HG03095 (cell line): ENCODE results near the gene CARS1.

ENCODE experiments used
- ATAC-seq: cut with Tn5 transposase; IDR thresholded peaks from one replicate; pipeline ENCODE4 v1.9.1; 2021; ENCODE audit warnings: moderate library complexity; ENCODE audit not compliant: unreplicated experiment

Gene CARS1

GRCh38 chr11:2994336-2994730 lies 62.9 kb downstream of the CARS1 start:
- ATAC-seq, result no peak

DNA sequence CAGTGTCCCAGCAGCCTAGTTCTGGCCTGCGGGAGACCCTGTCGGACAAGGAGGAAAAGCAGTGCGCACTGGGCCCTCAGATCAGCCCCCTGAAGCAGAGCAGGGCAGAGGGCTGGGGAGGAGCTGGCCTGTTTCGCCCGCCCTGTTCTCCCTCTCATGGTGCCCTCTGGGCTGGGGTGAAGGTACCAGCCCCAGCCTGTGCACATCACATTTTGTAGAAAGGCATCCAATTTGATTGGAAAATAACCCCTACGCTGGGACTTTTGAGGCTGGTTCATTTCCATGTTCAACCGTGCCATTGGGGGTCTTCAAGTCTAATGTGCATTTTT lies 64.3 kb downstream of the CARS1 start:
- no peak for ATAC-seq

GRCh38 chr11:2992234-2992996 lies 64.8 kb downstream of the CARS1 start, which contains the start of gene NAP1L4:
NAP1L4 (minus strand) TSS chr11:2992329; CDS start chr11:2979220, 13,109 bp downstream.
- ATAC-seq, result peak; percentile 80

GRCh38 chr11:2991452-2992233 lies 65.6 kb downstream of the CARS1 start:
- ATAC-seq, result peak; percentile 32

DNA sequence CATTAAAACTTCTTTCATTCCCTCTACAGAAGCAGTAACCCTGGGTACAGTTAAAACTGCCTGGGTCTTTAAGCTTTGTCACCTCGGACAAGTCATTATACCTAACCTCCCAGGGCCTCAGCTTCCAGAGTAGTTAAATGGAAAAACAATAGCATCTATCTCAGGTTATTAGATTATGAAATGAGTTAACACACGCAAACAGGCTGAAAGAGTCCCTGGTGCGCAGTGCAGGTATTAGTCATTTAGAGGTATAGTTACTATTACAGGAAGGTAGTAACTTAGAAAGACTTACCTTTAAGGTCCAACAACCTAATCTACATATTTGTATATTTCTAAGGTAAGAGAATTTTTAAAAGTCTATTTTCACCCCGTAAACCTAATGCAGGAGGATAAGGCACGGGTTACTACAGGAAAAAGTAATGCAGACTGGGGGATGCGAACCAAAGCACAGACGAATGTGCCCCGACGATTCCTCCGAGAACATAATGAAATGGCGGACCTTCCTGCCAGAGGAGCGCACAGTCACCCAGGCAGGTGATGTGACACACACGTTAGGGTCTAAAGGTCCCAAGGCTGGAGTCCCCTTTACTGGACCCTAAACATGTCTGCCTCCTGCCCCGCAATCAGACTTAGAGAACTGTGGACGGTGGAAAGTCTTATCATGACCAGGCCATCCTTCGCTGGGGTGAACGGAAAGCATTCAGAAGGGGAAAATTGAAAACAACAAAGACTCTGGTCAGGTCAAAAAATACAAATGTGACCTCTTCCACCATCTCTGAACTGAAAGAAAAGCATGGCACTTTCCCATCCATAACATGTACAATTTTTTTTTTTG lies 66.4 kb downstream of the CARS1 start:
- ATAC-seq, result no peak

DNA sequence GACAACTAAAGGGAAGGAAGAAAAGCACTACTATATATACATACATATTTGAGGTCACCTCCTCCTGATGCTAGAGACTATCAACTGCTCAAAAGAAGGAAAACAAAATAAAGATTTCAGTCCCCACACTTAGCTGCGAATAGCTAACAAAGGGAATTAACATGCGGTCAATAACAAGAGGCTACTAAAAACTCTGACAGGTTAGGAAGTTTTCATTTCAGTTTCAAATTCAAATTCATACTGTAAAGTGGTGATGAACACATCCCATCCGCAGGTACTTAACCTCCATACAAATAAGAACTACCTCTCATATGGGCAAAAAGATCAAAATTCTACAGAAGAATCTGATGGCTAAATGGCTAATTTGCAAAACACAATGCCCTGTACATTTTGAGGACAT lies 67.7 kb downstream of the CARS1 start:
- ATAC-seq, result no peak

DNA sequence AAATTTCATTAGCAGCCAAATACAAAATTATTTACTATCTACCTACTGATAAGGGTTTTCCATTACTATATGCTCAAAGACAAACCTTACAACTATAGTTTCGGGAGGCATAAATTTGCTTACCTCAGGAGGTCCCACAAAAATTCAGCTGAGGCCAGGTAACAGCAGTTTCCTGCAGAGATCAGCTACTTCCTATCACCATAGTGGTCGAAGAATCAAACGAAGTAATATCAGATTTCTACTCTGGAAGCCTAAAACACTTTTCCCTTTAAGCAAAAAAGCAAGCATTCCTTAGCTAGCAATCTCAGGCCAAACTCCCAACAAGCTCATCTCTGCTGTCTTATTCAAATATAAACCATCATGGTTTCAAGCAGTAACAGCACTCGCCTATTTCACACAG lies 68.2 kb downstream of the CARS1 start:
- ATAC-seq, result no peak

GRCh38 chr11:2987881-2988861 lies 69.1 kb downstream of the CARS1 start:
- ATAC-seq, result no peak

- no peak for ATAC-seq
Observed at GRCh38 chr11:2983908-2984307, 73.3 kb downstream of the CARS1 start.

GRCh38 chr11:2982214-2982613 lies 75.0 kb downstream of the CARS1 start:
- ATAC-seq, result no peak

DNA sequence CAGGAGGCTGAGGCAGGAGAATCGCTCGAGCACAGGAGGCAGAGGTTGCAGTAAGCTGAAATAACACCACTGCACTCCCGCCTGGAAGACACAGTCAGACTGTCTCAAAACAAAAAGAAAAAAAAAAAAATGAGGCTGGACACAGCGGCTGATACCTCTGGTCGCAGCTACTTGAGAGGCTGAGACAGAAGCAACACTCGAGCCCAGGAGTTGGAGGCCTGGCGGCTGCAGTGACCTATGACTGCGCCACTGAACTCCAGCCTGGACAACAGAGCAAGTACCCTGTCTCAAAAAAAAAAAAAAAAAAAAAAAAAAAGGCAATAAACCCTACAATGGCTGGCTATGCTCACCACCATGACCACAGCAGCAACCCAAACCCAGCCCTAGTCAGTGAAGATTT lies 76.1 kb downstream of the CARS1 start:
- ATAC-seq, result no peak

DNA sequence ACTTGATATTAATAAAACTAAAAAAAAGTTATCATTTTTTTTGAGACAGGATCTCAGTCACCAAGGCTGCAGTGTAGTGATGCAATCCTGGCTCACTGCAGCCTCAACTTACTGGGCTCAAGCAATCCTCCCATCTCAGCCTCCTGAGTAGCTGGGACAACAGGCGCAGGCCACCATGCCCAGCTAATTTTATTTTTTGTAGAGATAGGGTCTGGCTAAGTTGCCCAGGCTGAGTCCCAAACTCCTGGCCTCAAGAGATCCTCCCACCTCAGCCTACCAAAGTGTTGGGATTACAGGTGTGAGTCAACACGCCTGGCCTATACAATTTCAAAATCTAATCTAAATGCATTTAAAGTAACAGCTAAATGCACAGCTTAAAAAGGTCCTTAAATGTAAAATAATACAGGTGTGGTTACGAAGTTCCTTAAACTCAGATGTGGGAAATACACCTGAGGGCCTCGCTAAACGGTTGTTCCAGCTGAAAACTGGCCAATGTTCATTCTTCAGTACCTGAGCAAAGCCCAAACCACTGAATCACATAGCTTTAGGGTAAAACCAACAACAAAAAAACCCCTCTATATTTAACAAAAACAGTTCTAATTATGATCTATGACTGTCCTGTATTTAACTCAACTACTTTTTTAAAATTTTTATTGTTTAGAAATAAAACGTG lies 76.9 kb downstream of the CARS1 start:
- ATAC-seq, result no peak

GRCh38 chr11:2977113-2977512 lies 80.1 kb downstream of the CARS1 start:
- ATAC-seq, result no peak

DNA sequence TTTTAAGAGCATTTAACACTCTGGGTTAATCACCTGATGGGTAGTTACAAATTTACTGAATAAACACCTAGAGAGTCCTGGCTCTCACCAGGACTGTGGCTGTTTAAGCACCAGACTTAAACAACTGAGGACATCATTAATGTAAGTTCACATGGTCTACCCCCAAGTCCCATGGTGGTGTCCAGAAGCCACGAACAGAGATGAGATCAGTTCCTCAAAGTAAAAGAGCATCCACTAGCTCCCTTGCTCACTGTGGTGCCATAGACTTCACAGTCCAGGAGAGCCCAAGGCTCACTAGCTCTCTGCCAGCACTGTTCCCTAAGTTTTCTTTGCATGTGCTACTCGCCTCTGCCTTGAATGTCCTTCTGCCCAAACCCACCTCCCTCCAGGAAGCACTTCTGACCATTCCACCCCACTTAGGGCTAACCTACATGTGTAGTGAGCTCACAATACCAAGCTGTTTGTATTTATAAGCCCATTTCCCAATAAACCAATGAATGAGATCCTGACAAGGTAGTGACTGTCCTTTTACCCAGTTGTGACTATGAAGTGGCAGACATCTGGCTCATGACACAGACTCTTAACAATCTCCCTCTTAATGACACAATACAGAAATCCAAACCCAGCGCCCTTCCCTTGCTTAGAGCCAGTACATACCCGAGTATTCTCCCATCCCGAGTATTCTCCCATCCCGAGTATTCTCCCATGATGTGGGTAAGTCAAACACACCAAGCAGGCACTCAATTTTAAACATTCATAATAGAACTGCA lies 80.7 kb downstream of the CARS1 start:
- ATAC-seq, result no peak

- ATAC-seq, result no peak
Observed at GRCh38 chr11:2975594-2975993, 81.6 kb downstream of the CARS1 start.

DNA sequence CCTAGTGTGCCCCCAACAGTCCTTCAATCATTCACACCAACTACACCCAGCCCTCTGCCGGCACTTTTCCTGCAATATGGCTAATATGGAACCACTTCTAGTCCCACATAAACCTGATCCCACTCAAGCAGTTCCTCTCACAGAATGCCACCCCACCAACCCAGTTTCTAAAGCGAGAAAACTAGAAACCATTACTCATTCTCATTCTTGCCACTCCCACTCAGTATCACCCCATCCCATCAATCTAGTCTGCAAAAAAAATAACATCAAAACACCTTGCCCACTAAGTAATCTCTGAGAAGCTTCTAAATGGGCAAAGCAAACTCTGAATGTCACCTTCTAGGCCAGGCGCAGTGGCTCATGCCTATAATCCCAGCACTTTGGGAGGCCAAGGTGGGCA lies 83.0 kb downstream of the CARS1 start:
- ATAC-seq, result no peak

- ATAC-seq, result no peak
Observed at GRCh38 chr11:2968341-2968900, 88.8 kb downstream of the CARS1 start.

GRCh38 chr11:2964782-2965181 lies 92.4 kb downstream of the CARS1 start:
- no peak for ATAC-seq

DNA sequence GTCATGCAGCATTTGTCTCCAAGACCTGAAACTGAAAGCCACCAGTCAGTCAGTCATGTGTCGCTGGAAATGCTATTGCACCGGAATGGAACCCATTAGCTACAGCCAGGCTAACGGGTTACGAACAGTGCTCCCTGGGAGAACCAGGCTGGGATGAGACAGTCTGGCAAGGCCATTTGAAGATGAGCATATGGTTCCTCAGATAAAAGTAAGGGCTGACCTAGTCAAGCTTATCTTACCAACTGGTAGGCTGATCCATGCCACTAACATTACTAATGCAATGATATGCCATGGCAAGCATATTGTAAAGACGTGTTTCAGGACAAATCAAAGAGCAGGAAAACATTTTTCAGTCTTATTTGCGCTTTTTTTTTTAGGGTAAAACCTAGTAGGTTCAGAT lies 93.5 kb downstream of the CARS1 start:
- no peak for ATAC-seq
